GM12864 (cell line): ENCODE data around the gene UBL7.

ENCODE experiments used
- DNase-seq: peaks from one replicate; pipeline ENCODE4 v3.0.0-alpha.2; 2011; ENCODE audit warnings: low read depth
- H3K4me3 ChIP-seq: 2 replicates; pipeline ENCODE4 v1.5.1; 2011; ENCODE audit warnings: mild to moderate bottlenecking, low read depth, low read length, control low read depth
- TF ChIP-seq, protein P1 (sequence below): IDR thresholded peaks from 2 replicates; pipeline ENCODE4 v1.5.1; 2011; ENCODE audit warnings: low read depth, mild to moderate bottlenecking, moderate library complexity, low read length, control low read depth, inconsistent platforms; ENCODE audit errors: missing control alignments

The UBL7 gene

DNA sequence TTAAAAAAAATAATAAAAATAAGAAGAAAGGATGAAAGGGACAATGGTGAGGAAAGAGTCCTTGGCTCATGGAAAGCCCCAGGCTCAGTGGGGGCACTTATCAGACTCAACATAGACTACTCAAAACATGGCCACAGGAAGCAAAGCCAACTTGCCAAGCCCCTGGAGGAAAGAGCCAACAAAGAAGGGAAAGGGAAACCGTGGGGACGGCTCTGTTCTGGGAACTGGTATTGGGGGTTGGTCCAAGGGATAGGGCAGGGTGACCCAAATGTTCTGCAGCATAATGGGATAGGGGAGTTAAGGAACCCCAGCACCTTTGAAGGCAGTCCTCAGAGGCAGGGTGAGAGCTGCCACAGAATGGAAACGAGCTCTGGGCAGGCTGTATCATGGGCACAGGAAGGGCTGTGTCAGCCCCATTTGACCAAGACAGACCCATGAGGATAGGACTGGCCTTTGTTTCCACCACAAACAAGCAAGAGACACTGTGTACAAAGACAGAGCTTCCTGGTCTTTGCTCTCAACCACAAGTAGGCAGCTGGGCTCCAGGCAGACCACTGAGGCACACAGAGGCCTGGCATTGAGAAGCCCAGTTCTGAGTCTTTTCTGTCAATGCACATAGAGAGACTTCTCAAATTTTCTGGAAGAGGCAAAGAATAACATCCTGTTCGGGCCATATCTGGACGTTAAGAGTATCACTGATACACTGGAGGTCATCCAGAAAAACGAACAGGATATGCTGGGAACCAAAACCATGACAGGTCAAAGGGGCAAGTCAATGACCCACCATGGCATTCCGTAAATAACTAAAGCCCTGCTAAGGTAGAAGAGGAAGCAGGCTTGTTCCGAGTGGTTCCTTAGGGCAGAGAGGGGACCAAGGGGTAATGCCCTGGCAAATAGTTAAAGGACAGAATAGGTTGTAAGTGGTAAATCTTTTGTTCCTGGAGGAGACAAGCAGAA is 16.6 kb downstream of the UBL7 start:
- TF ChIP-seq, protein P1, sequence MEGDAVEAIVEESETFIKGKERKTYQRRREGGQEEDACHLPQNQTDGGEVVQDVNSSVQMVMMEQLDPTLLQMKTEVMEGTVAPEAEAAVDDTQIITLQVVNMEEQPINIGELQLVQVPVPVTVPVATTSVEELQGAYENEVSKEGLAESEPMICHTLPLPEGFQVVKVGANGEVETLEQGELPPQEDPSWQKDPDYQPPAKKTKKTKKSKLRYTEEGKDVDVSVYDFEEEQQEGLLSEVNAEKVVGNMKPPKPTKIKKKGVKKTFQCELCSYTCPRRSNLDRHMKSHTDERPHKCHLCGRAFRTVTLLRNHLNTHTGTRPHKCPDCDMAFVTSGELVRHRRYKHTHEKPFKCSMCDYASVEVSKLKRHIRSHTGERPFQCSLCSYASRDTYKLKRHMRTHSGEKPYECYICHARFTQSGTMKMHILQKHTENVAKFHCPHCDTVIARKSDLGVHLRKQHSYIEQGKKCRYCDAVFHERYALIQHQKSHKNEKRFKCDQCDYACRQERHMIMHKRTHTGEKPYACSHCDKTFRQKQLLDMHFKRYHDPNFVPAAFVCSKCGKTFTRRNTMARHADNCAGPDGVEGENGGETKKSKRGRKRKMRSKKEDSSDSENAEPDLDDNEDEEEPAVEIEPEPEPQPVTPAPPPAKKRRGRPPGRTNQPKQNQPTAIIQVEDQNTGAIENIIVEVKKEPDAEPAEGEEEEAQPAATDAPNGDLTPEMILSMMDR: no peak
- no peak overlapping the region for H3K4me3 ChIP-seq
- DNase-seq: no peak

DNA sequence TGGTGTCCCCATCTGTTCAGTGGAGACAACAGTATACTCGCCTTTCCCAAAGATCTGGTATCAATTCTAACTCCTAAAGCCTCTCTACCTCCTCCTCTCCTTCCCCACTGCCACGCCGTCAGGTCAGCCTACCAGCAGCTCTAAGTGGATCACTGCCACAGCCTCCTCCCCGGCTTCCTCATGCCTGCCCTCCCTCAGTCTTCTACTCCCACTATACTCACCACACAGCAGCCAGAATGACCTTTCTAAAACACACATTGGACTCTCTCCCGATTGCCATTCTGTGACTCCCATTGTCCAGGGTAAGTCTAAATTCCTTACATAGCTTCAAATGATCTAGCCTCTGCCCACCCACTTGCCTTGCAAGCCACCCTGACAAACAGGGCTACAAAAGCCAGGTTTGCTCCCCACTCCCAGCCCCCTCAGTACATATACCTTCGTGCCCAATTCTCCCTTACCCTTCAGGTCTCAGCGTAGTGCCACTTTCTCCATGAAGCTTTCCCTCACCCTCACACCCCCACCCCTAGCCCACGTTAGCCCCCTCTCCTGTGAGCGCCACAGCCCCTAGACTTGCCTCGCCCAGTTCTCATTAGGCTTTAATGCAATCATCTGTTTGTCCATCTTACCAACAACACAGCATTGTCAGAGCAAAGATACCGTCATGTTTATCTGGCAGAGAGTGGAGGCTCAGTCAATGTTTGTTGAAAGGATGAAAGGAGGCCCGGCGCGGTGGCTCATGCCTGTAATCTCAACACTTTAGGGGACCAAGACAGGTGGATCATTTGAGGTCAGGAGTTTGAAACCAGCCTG is 17.7 kb downstream of the UBL7 start:
- DNase-seq: no peak
- TF ChIP-seq, protein P1: no peak

DNA sequence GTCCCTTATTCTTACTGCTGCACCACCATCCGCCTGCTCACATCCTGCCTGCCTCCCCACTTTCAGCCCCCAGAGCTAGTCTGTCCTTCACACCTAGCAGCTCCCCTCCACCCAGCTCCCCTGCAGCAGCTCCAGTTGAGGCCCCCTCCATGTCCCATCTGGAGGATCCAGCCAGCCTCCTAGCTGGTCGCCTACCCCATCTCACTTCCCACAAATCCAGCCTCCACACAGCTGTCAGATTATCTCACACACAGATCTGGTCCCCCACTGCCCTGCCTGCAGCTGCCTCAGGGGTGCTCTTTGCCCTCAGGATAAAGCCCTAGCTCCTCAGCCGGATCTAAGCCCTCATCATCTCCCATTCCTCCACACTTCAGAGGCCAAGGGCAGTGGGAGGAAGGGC is 18.4 kb downstream of the UBL7 start:
- TF ChIP-seq, protein P1: no peak
- H3K4me3 ChIP-seq: no peak overlapping the region
- no peak for DNase-seq

More for the DNA sequence above, 17.7 kb downstream of the UBL7 start:
- H3K4me3 ChIP-seq: no peak overlapping the region

DNA sequence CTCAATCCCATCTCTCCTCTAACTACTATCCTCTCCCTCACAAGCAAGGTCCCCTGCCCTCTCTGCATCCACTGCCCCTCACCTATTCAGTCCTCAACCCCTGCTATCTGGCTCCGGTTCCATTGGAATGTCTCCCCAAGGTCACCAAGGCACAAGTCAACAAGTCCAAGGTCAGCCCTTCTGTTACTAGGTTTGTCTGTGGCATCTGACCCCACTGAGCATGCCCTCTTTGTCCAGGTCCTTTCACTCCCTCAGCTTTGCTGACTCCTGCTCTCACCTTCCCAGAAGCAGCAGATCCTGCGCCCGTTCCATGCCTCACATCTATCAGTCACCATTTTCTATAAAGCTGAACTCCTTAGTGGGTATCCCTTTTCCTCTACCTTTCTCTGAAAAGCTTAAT is 18.9 kb downstream of the UBL7 start:
- no peak overlapping the region for H3K4me3 ChIP-seq
- no peak for DNase-seq
- TF ChIP-seq, protein P1: no peak

DNA sequence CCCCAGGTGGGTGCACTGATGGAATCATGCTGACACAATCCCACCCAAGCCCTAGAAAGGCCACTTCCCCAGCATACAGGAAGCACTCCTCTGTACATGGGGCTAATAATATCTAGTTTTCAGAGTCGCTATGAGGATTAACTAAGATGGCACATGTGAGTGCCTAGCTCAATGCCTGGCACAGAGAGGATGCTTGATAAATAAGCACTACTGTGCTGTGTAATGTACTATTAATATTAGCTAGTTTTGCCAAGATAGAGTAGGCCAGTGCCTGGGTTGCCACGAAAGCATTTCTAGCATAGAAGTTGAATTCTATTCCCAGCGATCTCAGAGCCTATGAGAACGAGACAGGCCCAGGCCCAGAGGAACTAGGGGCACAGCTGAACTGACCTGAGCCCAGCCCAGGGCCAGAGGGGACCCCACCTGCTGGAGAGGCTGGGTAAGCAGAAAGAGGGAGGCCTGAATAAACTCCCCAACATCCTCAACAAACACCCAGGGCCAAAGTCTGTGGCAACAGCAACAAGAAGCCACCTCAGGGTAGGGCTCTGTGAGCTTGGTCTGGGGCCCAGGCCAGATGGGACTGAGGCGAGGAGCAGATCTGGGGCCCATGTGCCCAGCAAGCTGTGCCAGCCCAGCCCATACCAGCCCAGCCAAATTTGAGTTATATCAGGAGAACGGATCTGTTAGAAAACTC is 19.6 kb downstream of the UBL7 start:
- H3K4me3 ChIP-seq: no peak overlapping the region
- TF ChIP-seq, protein P1: no peak
- DNase-seq: no peak

DNA sequence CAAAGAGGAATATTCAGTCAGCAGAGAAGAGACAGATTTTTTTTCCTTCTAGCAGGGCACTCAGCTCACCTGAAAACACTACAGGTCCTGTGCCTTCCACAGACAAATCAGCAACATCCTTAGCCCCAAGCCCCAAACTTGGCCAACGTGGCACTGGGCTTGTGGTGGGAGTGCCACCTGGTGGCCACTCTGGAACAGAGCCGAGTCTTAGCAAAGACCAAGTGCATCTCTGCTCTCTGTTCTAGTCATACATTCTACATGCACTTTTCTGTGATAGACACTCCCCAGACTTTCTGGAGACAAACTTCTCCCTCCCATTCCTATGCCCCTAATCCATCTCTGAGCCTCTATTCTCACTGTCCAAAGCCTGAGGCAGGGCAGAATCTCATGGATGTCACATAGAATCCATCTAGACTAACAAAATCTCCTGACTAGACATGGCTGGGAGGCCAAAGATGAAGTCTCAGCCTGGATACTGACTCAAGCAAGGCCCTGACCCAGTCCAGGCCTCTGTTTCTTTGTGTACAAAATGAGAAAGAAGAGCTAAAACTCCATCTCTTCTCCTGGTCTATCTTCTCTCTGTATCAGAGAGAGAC is 22.1 kb downstream of the UBL7 start:
- TF ChIP-seq, protein P1: peak; percentile 95
- no peak overlapping the region for H3K4me3 ChIP-seq
- peak; percentile 66 for DNase-seq
